Karpas-422 (cell line): ENCODE data around the gene SORBS1. TPM values are rescaled to one million over a fixed set of nuclear protein-coding genes. Genes with fewer than 3 reads are reported as not detected.

Source experiments
- DNase-seq: peaks from one replicate; pipeline ENCODE4 v3.0.0-alpha.2; 2015
- H2AFZ ChIP-seq: fragments of 200-600 bp; sonication (generic); 2 replicates; pipeline ENCODE4 v1.6.1; 2014; ENCODE audit warnings: antibody characterized with exemption, low read length, mixed read lengths
- H3K27ac ChIP-seq: fragments of 200-600 bp; sonication (generic); 2 replicates; pipeline ENCODE4 v1.5.1; 2014; ENCODE audit warnings: mild to moderate bottlenecking, low read length, moderate library complexity
- H3K27me3 ChIP-seq: fragments of 200-600 bp; sonication (generic); 2 replicates; pipeline ENCODE4 v1.6.1; 2014; ENCODE audit warnings: low read length, mixed read lengths
- H3K36me3 ChIP-seq: fragments of 200-600 bp; sonication (generic); 2 replicates; pipeline ENCODE4 v1.6.1; 2014; ENCODE audit warnings: low read length, mixed read lengths; ENCODE audit not compliant: insufficient read depth
- H3K4me1 ChIP-seq: fragments of 200-600 bp; sonication (generic); 2 replicates; pipeline ENCODE4 v1.6.1; 2014; ENCODE audit warnings: mild to moderate bottlenecking, low read length, mixed read lengths
- H3K4me2 ChIP-seq: fragments of 200-600 bp; sonication (generic); 2 replicates; pipeline ENCODE4 v1.6.1; 2014; ENCODE audit warnings: low read length, low read depth, mild to moderate bottlenecking; ENCODE audit not compliant: poor library complexity, severe bottlenecking
- H3K4me3 ChIP-seq: fragments of 200-600 bp; sonication (generic); 2 replicates; pipeline ENCODE4 v1.5.1; 2014; ENCODE audit warnings: mild to moderate bottlenecking, antibody characterized with exemption, low read length, mixed read lengths
- H3K79me2 ChIP-seq: fragments of 200-600 bp; sonication (generic); 2 replicates; pipeline ENCODE4 v1.6.1; 2014; ENCODE audit warnings: mild to moderate bottlenecking, low read length, mixed read lengths
- H3K9ac ChIP-seq: fragments of 200-600 bp; sonication (generic); 2 replicates; pipeline ENCODE4 v1.6.0; 2014; ENCODE audit warnings: low read length
- H3K9me2 ChIP-seq: fragments of 200-600 bp; sonication (generic), shearing (Covaris generic); replicated peaks from 2 replicates; pipeline ENCODE4 v1.6.0; 2014; ENCODE audit warnings: mild to moderate bottlenecking, low read length, moderate library complexity; ENCODE audit not compliant: insufficient read depth
- H3K9me3 ChIP-seq: fragments of 300-700, 200-600 bp; sonication (generic); 2 replicates; pipeline ENCODE4 v1.6.1; 2014; ENCODE audit warnings: low read length, mixed read lengths
- H4K20me1 ChIP-seq: fragments of 200-600 bp; sonication (generic); 2 replicates; pipeline ENCODE4 v1.6.1; 2014; ENCODE audit warnings: mild to moderate bottlenecking, antibody characterized with exemption, low read length, low read depth; ENCODE audit not compliant: insufficient read depth
- total RNA-seq: library from RNA; depleted of rRNA; stranded (reverse); fragments of >200 nt; shearing (Covaris generic); gene quantifications from 2 replicates; pipeline ENCODE4 v1.2.3, GENCODE V29; 2014; ENCODE audit warnings: low replicate concordance

The SORBS1 gene
- total RNA-seq, 1 experiment from 2014 or later = 0.15 TPM

DNA sequence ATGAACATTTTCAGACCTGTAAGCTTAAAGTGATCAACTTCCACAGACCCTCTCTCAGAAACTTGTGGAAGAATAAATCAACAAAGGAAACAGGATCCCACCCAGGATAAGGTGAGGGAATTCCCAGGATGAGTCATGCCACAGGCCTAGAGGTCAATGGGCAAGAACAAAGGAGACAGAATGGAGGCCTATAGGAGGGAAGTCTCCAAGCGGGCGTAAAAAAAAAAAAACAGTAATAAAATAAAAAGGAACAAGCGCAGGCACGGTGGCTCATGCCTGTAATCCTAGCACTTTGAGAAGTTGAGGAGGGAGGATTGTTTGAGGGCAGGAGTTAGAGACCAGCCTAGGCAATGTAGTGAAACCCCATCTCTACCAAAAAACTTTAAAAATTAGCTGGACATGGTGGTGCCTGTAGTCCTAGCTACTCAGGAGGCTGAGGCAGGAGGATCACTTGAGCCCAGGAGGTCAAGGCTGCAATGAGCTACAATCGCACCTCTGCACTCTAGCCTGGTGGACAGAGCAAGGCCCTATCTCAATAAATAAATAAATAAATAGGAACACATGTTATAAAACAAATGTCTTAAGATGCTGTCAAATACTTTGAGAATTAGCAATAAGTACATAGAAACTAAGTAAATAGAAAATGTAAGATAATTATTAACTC is 8.4 kb downstream of the SORBS1 start:
- Histone ChIP-seq H3K36me3 (no peaks in the 10 kb centered on the region), H3K9me2 (no peaks in the 10 kb centered on the region), H3K9ac (no peak overlapping the region), H3K79me2 (no peaks in the 10 kb centered on the region), H4K20me1 (no peaks in the 10 kb centered on the region), H2AFZ (no peak overlapping the region), H3K27ac (no peak overlapping the region), H3K4me1 (no peaks in the 10 kb centered on the region), H3K27me3 (no peaks in the 10 kb centered on the region), H3K4me3 (no peak overlapping the region), H3K9me3 (no peaks in the 10 kb centered on the region), H3K4me2 (no peak overlapping the region)
- no peak for DNase-seq

DNA sequence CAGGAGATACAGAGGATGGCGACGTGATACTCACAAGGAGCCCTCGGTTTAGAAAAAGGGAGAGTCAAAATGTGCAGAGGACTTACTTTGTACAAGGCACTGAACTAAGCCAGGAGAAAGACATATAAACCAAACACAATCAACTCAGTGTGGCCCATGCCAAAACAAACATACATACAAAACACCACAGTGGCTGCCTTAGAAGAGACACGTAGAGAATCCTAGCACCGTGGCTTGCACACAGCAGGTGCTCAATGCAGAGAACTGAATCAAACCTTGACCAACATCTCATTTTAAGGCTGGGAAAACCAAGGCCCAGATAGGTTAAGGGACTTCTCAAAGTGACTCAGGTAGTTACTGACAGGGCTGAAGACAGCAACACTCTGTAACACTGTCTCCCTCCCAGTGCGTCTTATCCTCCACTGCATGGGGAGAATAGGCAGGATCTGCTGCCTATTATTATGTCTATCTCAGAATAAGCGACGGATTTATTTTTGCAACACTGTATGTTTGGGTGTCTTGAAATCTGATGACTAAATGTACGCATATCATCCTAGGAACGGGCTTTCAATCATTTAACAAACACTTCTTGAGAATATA is 11.0 kb downstream of the SORBS1 start:
- no peak for DNase-seq
- Histone ChIP-seq H2AFZ (no peak overlapping the region), H3K36me3 (no peaks in the 10 kb centered on the region), H3K9me2 (no peaks in the 10 kb centered on the region), H3K9me3 (no peaks in the 10 kb centered on the region), H3K79me2 (no peaks in the 10 kb centered on the region), H3K9ac (no peak overlapping the region), H3K4me2 (no peak overlapping the region), H3K27ac (no peak overlapping the region), H3K4me3 (no peak overlapping the region), H3K27me3 (no peaks in the 10 kb centered on the region), H4K20me1 (no peaks in the 10 kb centered on the region), H3K4me1 (no peaks in the 10 kb centered on the region)

DNA sequence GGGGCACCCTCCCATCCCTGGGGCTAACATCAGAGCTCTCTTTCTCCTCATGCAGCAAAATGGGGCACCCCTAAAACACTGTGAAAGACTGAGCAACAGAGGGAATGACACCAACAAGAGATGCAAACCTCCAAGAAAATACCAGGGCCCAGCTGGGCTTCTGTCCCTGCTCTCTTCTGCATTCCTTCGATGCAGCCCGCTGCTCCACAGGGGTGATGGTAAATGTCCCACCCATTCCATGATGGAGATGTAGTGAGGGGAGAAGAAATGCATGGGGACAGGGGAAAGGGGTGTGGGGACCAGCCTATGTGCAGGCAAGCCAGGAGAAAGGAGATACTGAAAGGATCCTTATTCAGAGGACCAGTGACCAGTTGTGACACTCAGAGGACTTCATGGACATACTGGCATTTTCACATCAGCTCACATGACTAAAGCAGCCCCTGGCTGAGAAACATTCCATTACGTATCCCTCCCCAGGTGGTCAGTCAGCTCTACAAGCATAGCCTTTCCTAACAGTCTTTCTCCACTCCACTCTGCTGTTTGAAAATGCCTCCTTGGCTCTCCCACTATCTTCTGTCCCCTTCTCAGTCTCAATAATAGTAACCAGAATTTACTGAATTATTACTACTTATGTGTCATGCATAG is 13.3 kb downstream of the SORBS1 start:
- H3K27me3 ChIP-seq = no peaks in the 10 kb centered on the region
- H3K27ac ChIP-seq = no peak overlapping the region
- H2AFZ ChIP-seq = no peak overlapping the region
- no peak for DNase-seq
- H3K9me3 ChIP-seq = no peaks in the 10 kb centered on the region
- no peaks in the 10 kb centered on the region for H3K36me3 ChIP-seq
- H3K4me3 ChIP-seq = no peak overlapping the region
- H4K20me1 ChIP-seq = no peaks in the 10 kb centered on the region
- no peaks in the 10 kb centered on the region for H3K79me2 ChIP-seq
- H3K9ac ChIP-seq = no peak overlapping the region
- H3K4me2 ChIP-seq = no peak overlapping the region
- H3K9me2 ChIP-seq = no peaks in the 10 kb centered on the region
- H3K4me1 ChIP-seq = no peaks in the 10 kb centered on the region

DNA sequence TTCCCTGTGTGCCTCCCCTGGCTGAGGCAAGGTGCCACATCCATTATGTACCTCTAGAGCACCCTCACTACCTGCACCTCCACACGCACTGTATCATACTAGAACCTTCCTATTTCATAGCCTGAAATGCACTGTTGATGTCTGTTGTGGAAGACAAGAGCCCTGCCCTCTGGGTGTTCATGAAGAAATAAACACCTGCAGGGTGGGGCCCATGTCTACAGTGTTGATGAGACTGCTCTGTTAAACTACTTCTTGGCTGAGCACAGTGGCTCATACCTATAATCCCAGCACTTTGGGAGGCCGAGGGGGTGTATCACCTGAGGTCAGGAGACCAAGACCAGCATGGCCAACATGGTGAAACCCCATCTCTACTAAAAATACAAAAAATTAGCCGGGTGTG is 14.0 kb downstream of the SORBS1 start:
- Histone ChIP-seq H4K20me1 (no peaks in the 10 kb centered on the region), H3K27me3 (no peaks in the 10 kb centered on the region), H3K4me2 (no peak overlapping the region), H3K9me3 (no peaks in the 10 kb centered on the region), H3K9me2 (no peaks in the 10 kb centered on the region), H3K27ac (no peak overlapping the region), H3K36me3 (no peaks in the 10 kb centered on the region), H3K79me2 (no peaks in the 10 kb centered on the region), H3K4me1 (no peaks in the 10 kb centered on the region), H2AFZ (no peak overlapping the region), H3K9ac (no peak overlapping the region), H3K4me3 (no peak overlapping the region)
- DNase-seq = no peak

DNA sequence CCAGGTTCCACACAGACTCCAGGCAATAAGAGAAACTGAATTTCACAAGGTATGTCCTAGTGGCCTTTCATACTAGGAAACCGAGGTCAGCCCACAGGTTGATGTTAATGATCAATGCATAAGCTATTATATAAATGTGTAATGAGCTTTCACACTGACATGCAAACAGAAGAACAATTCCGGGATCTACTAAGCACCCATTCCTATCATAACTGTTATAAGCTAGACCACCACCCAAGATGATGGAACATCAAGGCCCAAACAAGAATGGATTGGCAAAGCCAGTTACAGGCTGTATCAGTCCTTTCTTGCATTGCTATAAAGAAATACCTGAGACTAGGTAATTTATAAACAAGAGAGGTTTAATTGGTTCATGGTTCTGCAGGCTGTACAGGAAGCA is 15.2 kb downstream of the SORBS1 start:
- no peak for DNase-seq
- Histone ChIP-seq H3K9me2 (no peaks in the 10 kb centered on the region), H4K20me1 (no peaks in the 10 kb centered on the region), H3K9ac (no peak overlapping the region), H3K27me3 (no peaks in the 10 kb centered on the region), H3K4me1 (no peaks in the 10 kb centered on the region), H3K9me3 (no peaks in the 10 kb centered on the region), H3K4me3 (no peak overlapping the region), H3K27ac (no peak overlapping the region), H3K36me3 (no peaks in the 10 kb centered on the region), H2AFZ (no peak overlapping the region), H3K4me2 (no peak overlapping the region), H3K79me2 (no peaks in the 10 kb centered on the region)

DNA sequence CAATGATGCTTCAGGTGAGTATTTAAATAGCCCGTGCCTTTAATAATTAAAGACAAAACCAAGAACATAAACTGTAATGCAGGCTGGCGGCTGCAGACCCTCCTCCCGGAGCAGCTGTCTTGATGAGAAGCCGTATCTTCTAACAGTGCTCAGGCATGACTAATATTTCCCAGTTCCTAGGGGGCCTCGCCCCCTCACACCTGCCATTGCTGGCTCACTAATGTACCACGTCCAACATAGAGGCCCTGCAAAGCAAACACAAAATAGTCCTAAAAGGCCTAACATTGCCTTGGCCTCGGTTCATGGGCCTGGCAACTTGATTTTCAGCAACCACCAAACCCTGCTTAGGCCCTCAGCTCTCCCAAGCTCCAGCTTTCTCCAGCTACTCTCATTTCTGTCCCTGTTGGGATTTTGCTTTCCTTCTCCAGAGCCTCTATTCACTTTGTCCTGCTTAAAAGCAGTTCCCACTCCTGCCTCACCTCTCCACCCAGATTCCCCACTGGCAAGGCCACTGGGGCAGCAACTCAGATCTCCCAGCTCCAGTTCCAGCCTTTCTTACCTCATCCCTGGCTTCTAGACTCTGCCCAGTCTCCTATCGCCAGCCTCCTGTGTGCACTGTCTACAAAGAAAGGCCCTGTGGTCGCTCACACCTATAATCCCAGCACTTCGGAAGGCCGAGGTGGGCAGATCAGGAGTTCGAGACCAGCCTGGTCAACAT is 16.2 kb downstream of the SORBS1 start:
- H3K9me3 ChIP-seq = no peaks in the 10 kb centered on the region
- no peak overlapping the region for H3K4me2 ChIP-seq

DNA sequence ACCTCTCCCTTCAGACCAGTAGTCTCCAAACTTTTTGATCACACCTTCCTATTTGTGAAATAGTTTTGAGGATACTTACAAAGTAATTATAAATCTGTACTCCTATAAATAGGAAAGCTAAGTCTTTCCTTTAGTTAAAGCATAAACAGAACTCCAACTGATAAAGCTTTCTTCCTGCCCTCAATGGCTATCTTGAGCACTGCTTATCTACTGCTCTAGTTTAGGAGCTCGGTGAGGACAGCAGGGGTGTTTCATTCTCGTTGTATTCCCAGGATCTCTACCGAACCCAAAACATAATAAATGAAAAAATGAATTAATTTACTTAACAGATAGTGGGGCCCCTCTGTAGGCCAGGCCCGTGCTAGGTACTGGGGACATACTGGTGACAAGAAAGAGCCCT is 17.7 kb downstream of the SORBS1 start:
- no peak for DNase-seq
- no peaks in the 10 kb centered on the region for H3K27me3 ChIP-seq
- H3K4me1 ChIP-seq = no peaks in the 10 kb centered on the region
- no peaks in the 10 kb centered on the region for H3K79me2 ChIP-seq
- no peak overlapping the region for H2AFZ ChIP-seq
- no peaks in the 10 kb centered on the region for H3K36me3 ChIP-seq
- H3K9ac ChIP-seq = no peak overlapping the region
- no peak overlapping the region for H3K4me3 ChIP-seq
- no peak overlapping the region for H3K4me2 ChIP-seq
- no peak overlapping the region for H3K27ac ChIP-seq
- H4K20me1 ChIP-seq = no peaks in the 10 kb centered on the region
- H3K9me3 ChIP-seq = no peaks in the 10 kb centered on the region
- H3K9me2 ChIP-seq = no peaks in the 10 kb centered on the region

More for the DNA sequence above, 16.2 kb downstream of the SORBS1 start:
- H3K4me1 ChIP-seq = no peaks in the 10 kb centered on the region
- no peak overlapping the region for H3K4me3 ChIP-seq
- no peaks in the 10 kb centered on the region for H4K20me1 ChIP-seq
- H3K27me3 ChIP-seq = no peaks in the 10 kb centered on the region
- no peak overlapping the region for H2AFZ ChIP-seq
- no peak overlapping the region for H3K9ac ChIP-seq
- no peaks in the 10 kb centered on the region for H3K79me2 ChIP-seq
- H3K9me2 ChIP-seq = no peaks in the 10 kb centered on the region
- DNase-seq = no peak
- no peaks in the 10 kb centered on the region for H3K36me3 ChIP-seq
- H3K27ac ChIP-seq = no peak overlapping the region

DNA sequence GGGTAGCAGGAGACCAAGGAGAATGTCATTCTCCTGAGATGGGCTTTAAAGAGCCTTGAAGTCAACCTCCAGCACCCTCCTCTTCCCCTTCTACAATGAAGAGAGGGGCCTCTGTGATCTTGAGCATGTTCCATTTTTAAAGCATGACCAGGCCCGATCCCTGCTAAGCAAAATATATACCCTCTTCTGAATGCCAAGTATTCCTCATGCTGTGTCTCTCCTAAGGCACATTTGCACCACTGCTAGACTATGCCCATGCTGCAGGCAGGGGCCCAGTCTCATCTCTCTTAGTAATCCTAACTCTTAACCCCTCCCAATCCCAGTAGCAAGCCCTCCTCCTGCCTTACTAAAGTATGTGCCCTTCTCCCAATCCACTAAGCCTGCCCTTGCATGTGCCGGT is 18.4 kb downstream of the SORBS1 start:
- no peak overlapping the region for H3K4me2 ChIP-seq
- H3K9ac ChIP-seq = no peak overlapping the region
- no peaks in the 10 kb centered on the region for H4K20me1 ChIP-seq
- no peak for DNase-seq
- no peaks in the 10 kb centered on the region for H3K79me2 ChIP-seq
- H3K9me3 ChIP-seq = no peaks in the 10 kb centered on the region
- no peaks in the 10 kb centered on the region for H3K27me3 ChIP-seq
- H2AFZ ChIP-seq = no peak overlapping the region
- H3K9me2 ChIP-seq = no peaks in the 10 kb centered on the region
- H3K4me1 ChIP-seq = no peaks in the 10 kb centered on the region
- H3K4me3 ChIP-seq = no peak overlapping the region
- no peak overlapping the region for H3K27ac ChIP-seq
- no peaks in the 10 kb centered on the region for H3K36me3 ChIP-seq
